Measurements from ENCODE around the gene GSK3B.

GRCh38 chr3:119873646-119874045 is 220.6 kb downstream of the GSK3B start:
- TF ChIP-seq EZH2 (IDR thresholded peaks at IDR 0.05; ENCODE audit: low read length, missing control alignments) (no peak), CTCF (conservative IDR thresholded peaks at IDR 0.05 in 1 of 2, IDR thresholded peaks at IDR 0.05 in 1 of 2; ENCODE audit: low read depth in 1 of 2, low read length in 2 of 2) (no peak)

All from fibroblast of lung (primary cell).